ENCODE results near the gene NIPAL4. TPM values are rescaled to one million over a fixed set of nuclear protein-coding genes. Genes with fewer than 3 reads are reported as not detected.

The NIPAL4 gene
- total and polyA plus RNA-seq, 12 donors: 0.09 to 0.20 TPM; not detected in 10

- H3K36me3 ChIP-seq: peaks cover 0 to 97% (median 17%) of the 10 kb centered on the region in 9 donors
- no peak overlapping the region for H3K4me3 ChIP-seq
- peak overlapping the region in 1 of 10 donors; percentile 4 for H3K27ac ChIP-seq
- ATAC-seq (peak in 3 of 8 donors; percentile 22 to 53 (median 53)), DNase-seq (no peak)
- no peaks in the 10 kb centered on the region for H3K9me3 ChIP-seq
- intact Hi-C loops (cut with DNase I): loop anchor here in 2 of 10 donors (2.0 to 10.0 kb wide), 3 partner anchors 13 to 213 kb away; partner anchors contain the start of gene ADAM19 (in 1 of the 2)
- 85 to 91% methylated on average over 8 of the region's 8 CpGs for WGBS, 2 donors
- TF ChIP-seq CTCF (IDR thresholded peaks at IDR 0.05): no peak
- peaks cover 0 to 36% (median 9%) of the 10 kb centered on the region in 9 donors for H3K4me1 ChIP-seq
- no peaks in the 10 kb centered on the region for H3K27me3 ChIP-seq
These were observed 42.2 kb downstream of the NIPAL4 start for GRCh38 chr5:157502143-157502647.

- DNase-seq: no peak
- Histone ChIP-seq H3K27me3 (no peaks in the 10 kb centered on the region), H3K9me3 (no peaks in the 10 kb centered on the region), H3K36me3 (peaks cover 0 to 100% (median 17%) of the 10 kb centered on the region in 9 donors), H3K4me1 (peaks cover 0 to 40% (median 17%) of the 10 kb centered on the region in 9 donors), H3K4me3 (no peak overlapping the region), H3K27ac (no peak overlapping the region)
- no peak for ATAC-seq
- no peak for TF ChIP-seq CTCF (IDR thresholded peaks at IDR 0.05)
- intact Hi-C loops (cut with DNase I): loop anchor here in 2 of 10 donors (10.0 kb wide), 2 partner anchors 71 to 211 kb away; partner anchors contain the start of gene ADAM19 (in 1 of the 2)
- WGBS, 2 donors: 86 to 95% methylated on average over 8 of the region's 8 CpGs
These were observed 44.0 kb downstream of the NIPAL4 start for GRCh38 chr5:157504053-157504452.

GRCh38 chr5:157505496-157505895 lies 45.5 kb downstream of the NIPAL4 start:
- H3K4me1 ChIP-seq: peaks cover 0 to 48% (median 17%) of the 10 kb centered on the region in 9 donors
- H3K27ac ChIP-seq: no peak overlapping the region
- intact Hi-C loops (cut with DNase I): loop anchor here in 2 of 10 donors (10.0 kb wide), 2 partner anchors 69 to 209 kb away; partner anchors contain the start of gene ADAM19 (in 1 of the 2)
- no peak for TF ChIP-seq CTCF (IDR thresholded peaks at IDR 0.05)
- no peaks in the 10 kb centered on the region for H3K27me3 ChIP-seq
- no peak for DNase-seq
- no peak overlapping the region for H3K4me3 ChIP-seq
- ATAC-seq: no peak
- peaks cover 0 to 100% (median 17%) of the 10 kb centered on the region in 9 donors for H3K36me3 ChIP-seq
- H3K9me3 ChIP-seq: no peaks in the 10 kb centered on the region
- 98 to 100% methylated on average over 6 of the region's 6 CpGs for WGBS, 2 donors

- Histone ChIP-seq H3K4me1 (peaks cover 0 to 54% (median 22%) of the 10 kb centered on the region in 9 donors), H3K4me3 (no peak overlapping the region), H3K9me3 (no peaks in the 10 kb centered on the region), H3K36me3 (peaks cover 0 to 99% (median 17%) of the 10 kb centered on the region in 9 donors), H3K27me3 (no peaks in the 10 kb centered on the region), H3K27ac (no peak overlapping the region)
- ATAC-seq (no peak), DNase-seq (no peak)
- WGBS, 2 donors: 78 to 79% methylated on average over 3 of the region's 3 CpGs
- intact Hi-C loops (cut with DNase I): loop anchor here in 2 of 10 donors (10.0 kb wide), 2 partner anchors 69 to 209 kb away; partner anchors contain the start of gene ADAM19 (in 1 of the 2)
- no peak for TF ChIP-seq CTCF (IDR thresholded peaks at IDR 0.05)
These were observed 46.1 kb downstream of the NIPAL4 start for GRCh38 chr5:157506066-157506590.

All from heart right ventricle (tissue), 16 donors.